ENCODE results near the gene CDH23. TPM values are rescaled to one million over a fixed set of nuclear protein-coding genes. Genes with fewer than 3 reads are reported as not detected.

Gene CDH23
- total RNA-seq, 1 experiment from 2014 or later, result 7.8 TPM

GRCh38 chr10:71640607-71641006 lies 243.9 kb downstream of the CDH23 start:
- Histone ChIP-seq H3K27ac (no peak overlapping the region), H3F3A (ENCODE audit: insufficient read depth, low read depth) (no peaks in the 10 kb centered on the region; the same call in 1 of the 2 replicates), H2AFZ (no peak overlapping the region), H3K9me2 (ENCODE audit: insufficient read depth) (no peaks in the 10 kb centered on the region), H3K27me3 (ENCODE audit: insufficient read depth, low read depth) (no peaks in the 10 kb centered on the region), H3K36me3 (ENCODE audit: low read depth) (no peaks in the 10 kb centered on the region), H3K79me2 (ENCODE audit: low read depth) (no peaks in the 10 kb centered on the region), H3K9me3 (ENCODE audit: insufficient read depth, low read depth) (no peaks in the 10 kb centered on the region), H3K4me3 (no peak overlapping the region), H3K4me2 (no peak overlapping the region), H3K4me1 (replicated peaks; ENCODE audit: insufficient read depth) (peaks cover 16% of the 10 kb centered on the region), H4K20me1 (ENCODE audit: insufficient read depth) (no peaks in the 10 kb centered on the region)
- TF ChIP-seq EZH2 (IDR thresholded peaks at IDR 0.05; ENCODE audit: low read depth), result no peak
- TF ChIP-seq CTCF (conservative IDR thresholded peaks at IDR 0.05), result no peak
- ChIA-PET CTCF (interaction anchor here (0.6 kb wide), 1 partner anchor 95 kb away, joined by 3 read pairs; no protein-coding TSS in a partner anchor), POLR2A (ENCODE audit: unreplicated experiment) (interaction anchor here (0.6 kb wide), 1 partner anchor 210 kb away, joined by 3 read pairs; the partner anchor contains the start of gene PSAP)
- no TSS peak for BruUV-seq (replicated peaks)
- intact Hi-C loops (cut with micrococcal nuclease; ENCODE audit: unreplicated experiment), result no loop called here
- no peak for DNase-seq

- H3K4me2 ChIP-seq, result no peak overlapping the region
- H3K9me2 ChIP-seq (ENCODE audit: insufficient read depth), result no peaks in the 10 kb centered on the region
- ChIA-PET POLR2A (ENCODE audit: unreplicated experiment) (no interaction called here), CTCF (interaction anchor here (0.5 to 0.6 kb wide), 3 partner anchors 59 to 325 kb away, joined by 3 to 10 read pairs (median 6); no protein-coding TSS in a partner anchor)
- H4K20me1 ChIP-seq (ENCODE audit: insufficient read depth), result no peaks in the 10 kb centered on the region
- no peaks in the 10 kb centered on the region for H3K9me3 ChIP-seq (ENCODE audit: insufficient read depth, low read depth)
- no peak overlapping the region for H3K27ac ChIP-seq
- BruUV-seq (replicated peaks), result no TSS peak
- no peak overlapping the region for H3K4me3 ChIP-seq
- peaks cover 16% of the 10 kb centered on the region for H3K4me1 ChIP-seq (replicated peaks; ENCODE audit: insufficient read depth)
- no peak overlapping the region for H2AFZ ChIP-seq
- H3K79me2 ChIP-seq (ENCODE audit: low read depth), result no peaks in the 10 kb centered on the region
- no peaks in the 10 kb centered on the region; the same call in 1 of the 2 replicates for H3F3A ChIP-seq (ENCODE audit: insufficient read depth, low read depth)
- no peak for TF ChIP-seq CTCF (conservative IDR thresholded peaks at IDR 0.05)
- TF ChIP-seq EZH2 (IDR thresholded peaks at IDR 0.05; ENCODE audit: low read depth), result no peak
- intact Hi-C loops (cut with micrococcal nuclease; ENCODE audit: unreplicated experiment), result no loop called here
- H3K36me3 ChIP-seq (ENCODE audit: low read depth), result no peaks in the 10 kb centered on the region
- H3K27me3 ChIP-seq (ENCODE audit: insufficient read depth, low read depth), result no peaks in the 10 kb centered on the region
- DNase-seq, result no peak
Observed at GRCh38 chr10:71641449-71641848, 244.7 kb downstream of the CDH23 start.

- DNase-seq, result no peak
- POLR2A ChIA-PET (ENCODE audit: unreplicated experiment), result interaction anchor here (0.6 kb wide), 1 partner anchor 8 kb away, joined by 3 read pairs; no protein-coding TSS in a partner anchor
- CTCF ChIA-PET, result interaction anchor here (0.5 to 0.6 kb wide), 4 partner anchors 59 to 326 kb away, joined by 3 to 10 read pairs (median 5); no protein-coding TSS in a partner anchor
Observed at GRCh38 chr10:71641986-71642385, 245.3 kb downstream of the CDH23 start.

More at GRCh38 chr10:71641986-71642385, 245.3 kb downstream of the CDH23 start:
- Histone ChIP-seq H3K4me2 (no peak overlapping the region), H3K36me3 (ENCODE audit: low read depth) (no peaks in the 10 kb centered on the region), H2AFZ (no peak overlapping the region), H3K4me3 (no peak overlapping the region), H3K4me1 (replicated peaks; ENCODE audit: insufficient read depth) (peaks cover 16% of the 10 kb centered on the region), H3K27ac (no peak overlapping the region), H3K27me3 (ENCODE audit: insufficient read depth, low read depth) (no peaks in the 10 kb centered on the region), H4K20me1 (ENCODE audit: insufficient read depth) (no peaks in the 10 kb centered on the region), H3K79me2 (ENCODE audit: low read depth) (no peaks in the 10 kb centered on the region), H3K9me3 (ENCODE audit: insufficient read depth, low read depth) (no peaks in the 10 kb centered on the region), H3F3A (ENCODE audit: insufficient read depth, low read depth) (no peaks in the 10 kb centered on the region; the same call in 1 of the 2 replicates), H3K9me2 (ENCODE audit: insufficient read depth) (no peaks in the 10 kb centered on the region)
- no peak for TF ChIP-seq CTCF (conservative IDR thresholded peaks at IDR 0.05)
- TF ChIP-seq EZH2 (IDR thresholded peaks at IDR 0.05; ENCODE audit: low read depth), result no peak
- BruUV-seq (replicated peaks), result no TSS peak
- intact Hi-C loops (cut with micrococcal nuclease; ENCODE audit: unreplicated experiment), result no loop called here
